A673 (cell line): ENCODE measurements around the gene ZMYND19. TPM values are rescaled to one million over a fixed set of nuclear protein-coding genes. Genes with fewer than 3 reads are reported as not detected.
"Not testable (repeated sequence)": the region's sequence is repeated elsewhere in the genome, so short reads cannot be mapped to it uniquely, and the experiment has no call there.

Experiments
- BruUV-seq: library from RNA; stranded (reverse); fragments of 400-500 nt; replicated peaks from 2 replicates; lab custom pipeline; 2021; lab: Mats Ljungman, UMichigan
- CTCF ChIA-PET: fragments of 300-600 bp; sonication (Branson Sonifier 250); formaldehyde crosslinking; loops from one replicate; lab custom pipeline; 2022; ENCODE audit warnings: antibody characterized with exemption; lab: Charles Lee
- POLR2A ChIA-PET: fragments of 300-600 bp; sonication (Branson Sonifier 250); formaldehyde crosslinking; loops from one replicate; lab custom pipeline; 2022; ENCODE audit warnings: antibody characterized with exemption; ENCODE audit not compliant: low non-redundant PET; lab: Charles Lee
- DNase-seq: peaks from one replicate; pipeline ENCODE4 v3.0.0-alpha.2; 2015; ENCODE audit warnings: low spot score
- H3K27ac ChIP-seq: fragments of 200-600 bp; sonication (generic); 2 replicates; pipeline ENCODE4 v1.5.1; 2016; ENCODE audit warnings: mixed run types, low read depth, mild to moderate bottlenecking, mixed read lengths, antibody characterized with exemption, low read length; ENCODE audit not compliant: poor library complexity, severe bottlenecking
- H3K27me3 ChIP-seq: fragments of 200-600 bp; sonication (generic); replicated peaks from 2 replicates; pipeline ENCODE4 v1.6.1; 2017; ENCODE audit warnings: mixed run types, low read depth, mild to moderate bottlenecking, mixed read lengths, antibody characterized with exemption, low read length; ENCODE audit not compliant: insufficient read depth, poor library complexity
- H3K36me3 ChIP-seq: fragments of 200-600 bp; sonication (generic); 2 replicates; pipeline ENCODE4 v1.6.1; 2016; ENCODE audit warnings: mixed run types, mild to moderate bottlenecking, mixed read lengths, antibody characterized with exemption, low read length; ENCODE audit not compliant: insufficient read depth, poor library complexity, severe bottlenecking
- H3K4me1 ChIP-seq: fragments of 200-600 bp; sonication (generic); 2 replicates; pipeline ENCODE4 v1.6.1; 2017; ENCODE audit warnings: mixed run types, mild to moderate bottlenecking, mixed read lengths, antibody characterized with exemption, low read length; ENCODE audit not compliant: insufficient read depth, poor library complexity, severe bottlenecking
- H3K4me3 ChIP-seq: fragments of 200-600 bp; sonication (generic); 2 replicates; pipeline ENCODE4 v1.5.1; 2016; ENCODE audit warnings: low read depth, mixed run types, mild to moderate bottlenecking, mixed read lengths, low read length; ENCODE audit not compliant: poor library complexity, severe bottlenecking
- H3K9me3 ChIP-seq: fragments of 200-600 bp; sonication (generic); 2 replicates; pipeline ENCODE4 v1.6.1; 2016; ENCODE audit warnings: mixed run types, low read depth, mild to moderate bottlenecking, mixed read lengths, antibody characterized with exemption, low read length; ENCODE audit not compliant: poor library complexity, severe bottlenecking
- EZH2 ChIP-seq: fragments of 200-600 bp; sonication (generic); IDR thresholded peaks from 2 replicates; pipeline ENCODE4 v1.6.1; 2017; ENCODE audit warnings: borderline replicate concordance, low read depth, mild to moderate bottlenecking, mixed read lengths, antibody characterized with exemption, low read length; ENCODE audit not compliant: poor library complexity, severe bottlenecking
- intact Hi-C: fragments of 100-400 bp; cut with micrococcal nuclease; formaldehyde crosslinking; loops from one replicate; pipeline ENCODE4 v1.10.0; 2022; ENCODE audit not compliant: unreplicated experiment
- total RNA-seq: library from RNA; stranded (reverse); gene quantifications from 2 replicates; pipeline ENCODE4 v1.2.3, GENCODE V29; 2021
- TF ChIP-seq, protein P1 (sequence below): fragments of 300-800, 200-600 bp; sonication (generic); conservative IDR thresholded peaks from 2 replicates; pipeline ENCODE4 v1.5.1; 2017; ENCODE audit warnings: low read depth, mild to moderate bottlenecking, antibody characterized with exemption, low read length, moderate library complexity, mixed read lengths

The ZMYND19 gene
- total RNA-seq, 1 experiment from 2014 or later: 75.3 TPM

DNA sequence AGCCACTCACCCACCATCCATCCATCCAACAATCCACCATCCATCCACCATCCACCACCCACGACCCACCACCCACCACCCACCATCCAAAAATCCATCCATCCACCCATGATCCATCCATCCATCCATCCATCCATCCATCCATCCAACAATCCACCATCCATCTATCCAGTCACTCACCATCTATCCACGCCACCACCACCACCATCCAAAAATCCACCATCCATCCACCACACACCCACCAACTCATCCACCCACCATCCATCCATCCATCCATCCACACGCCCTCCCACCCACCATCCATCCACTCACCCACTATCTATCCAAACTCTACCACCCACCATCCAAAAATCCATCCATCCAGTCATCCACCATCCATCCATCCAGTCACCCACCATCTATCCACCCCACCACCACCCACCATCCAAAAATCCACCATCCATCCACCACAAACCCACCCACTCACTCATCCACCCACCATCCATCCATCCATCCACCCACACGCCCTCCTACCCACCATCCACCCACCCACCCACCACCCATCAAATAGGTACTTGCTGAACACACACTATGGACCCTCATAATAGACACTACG is 20.6 kb downstream of the ZMYND19 start:
- Histone ChIP-seq H3K27ac (no peak overlapping the region), H3K4me3 (no peak overlapping the region), H3K9me3 (no peaks in the 10 kb centered on the region), H3K4me1 (no peaks in the 10 kb centered on the region), H3K27me3 (no peaks in the 10 kb centered on the region), H3K36me3 (peaks cover 26% of the 10 kb centered on the region)
- CTCF ChIA-PET: no interaction called here
- BruUV-seq: no TSS peak
- intact Hi-C loops: no loop called here
- no peak for DNase-seq
- TF ChIP-seq, protein P1, sequence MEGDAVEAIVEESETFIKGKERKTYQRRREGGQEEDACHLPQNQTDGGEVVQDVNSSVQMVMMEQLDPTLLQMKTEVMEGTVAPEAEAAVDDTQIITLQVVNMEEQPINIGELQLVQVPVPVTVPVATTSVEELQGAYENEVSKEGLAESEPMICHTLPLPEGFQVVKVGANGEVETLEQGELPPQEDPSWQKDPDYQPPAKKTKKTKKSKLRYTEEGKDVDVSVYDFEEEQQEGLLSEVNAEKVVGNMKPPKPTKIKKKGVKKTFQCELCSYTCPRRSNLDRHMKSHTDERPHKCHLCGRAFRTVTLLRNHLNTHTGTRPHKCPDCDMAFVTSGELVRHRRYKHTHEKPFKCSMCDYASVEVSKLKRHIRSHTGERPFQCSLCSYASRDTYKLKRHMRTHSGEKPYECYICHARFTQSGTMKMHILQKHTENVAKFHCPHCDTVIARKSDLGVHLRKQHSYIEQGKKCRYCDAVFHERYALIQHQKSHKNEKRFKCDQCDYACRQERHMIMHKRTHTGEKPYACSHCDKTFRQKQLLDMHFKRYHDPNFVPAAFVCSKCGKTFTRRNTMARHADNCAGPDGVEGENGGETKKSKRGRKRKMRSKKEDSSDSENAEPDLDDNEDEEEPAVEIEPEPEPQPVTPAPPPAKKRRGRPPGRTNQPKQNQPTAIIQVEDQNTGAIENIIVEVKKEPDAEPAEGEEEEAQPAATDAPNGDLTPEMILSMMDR: no peak
- no peak for TF ChIP-seq EZH2
- POLR2A ChIA-PET: no interaction called here

DNA sequence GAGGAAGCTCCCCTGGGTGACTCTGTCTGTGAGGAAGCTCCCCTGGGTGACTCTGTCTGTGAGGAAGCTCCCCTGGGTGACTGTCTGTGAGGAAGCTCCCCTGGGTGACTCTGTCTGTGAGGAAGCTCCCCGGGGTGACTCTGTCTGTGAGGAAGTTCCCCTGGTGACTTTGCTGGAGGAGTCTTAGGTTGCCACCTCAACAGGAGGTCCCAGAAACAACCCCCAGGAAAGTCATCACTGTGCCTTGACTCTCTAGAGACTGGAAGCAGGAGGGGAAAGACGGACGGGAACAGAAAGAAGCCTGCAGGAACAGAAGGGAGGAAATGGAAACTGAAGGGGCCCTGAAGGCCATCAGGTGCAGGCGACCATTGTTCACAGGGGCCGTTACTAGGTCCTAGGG is 21.9 kb downstream of the ZMYND19 start:
- DNase-seq, H3K27me3 ChIP-seq, H3K27ac ChIP-seq, BruUV-seq, H3K4me3 ChIP-seq, H3K4me1 ChIP-seq, H3K9me3 ChIP-seq, CTCF ChIA-PET, intact Hi-C loops, POLR2A ChIA-PET: not testable (repeated sequence)
- H3K36me3 ChIP-seq: peaks cover 25% of the 10 kb centered on the region

DNA sequence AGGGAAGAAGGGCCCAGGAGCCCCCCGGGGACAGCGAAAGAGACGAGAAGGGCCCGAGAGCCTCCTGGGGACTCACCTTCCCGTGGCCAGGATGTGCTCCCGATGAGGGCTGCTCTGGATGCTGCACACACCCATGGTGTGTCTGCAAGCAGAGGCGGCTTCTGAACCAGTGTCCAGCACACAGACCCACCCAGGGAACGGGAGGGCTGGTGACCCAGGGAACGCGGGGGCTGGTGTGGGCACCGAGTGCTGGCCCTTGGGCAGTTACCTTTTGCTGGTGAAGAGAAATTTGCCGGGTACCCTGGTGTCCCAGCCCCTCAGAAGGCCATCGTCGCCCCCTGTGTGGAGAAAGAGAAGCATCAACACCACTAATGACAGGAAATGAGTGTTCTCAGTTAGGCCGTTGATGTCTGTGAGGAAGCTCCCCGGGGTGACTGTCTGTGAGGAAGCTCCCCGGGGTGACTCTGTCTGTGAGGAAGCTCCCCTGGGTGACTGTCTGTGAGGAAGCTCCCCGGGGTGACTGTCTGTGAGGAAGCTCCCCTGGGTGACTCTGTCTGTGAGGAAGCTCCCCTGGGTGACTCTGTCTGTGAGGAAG is 25.4 kb downstream of the ZMYND19 start:
- H3K27ac ChIP-seq: no peak overlapping the region
- ChIA-PET POLR2A (no interaction called here), CTCF (no interaction called here)
- no peaks in the 10 kb centered on the region for H3K4me1 ChIP-seq
- H3K9me3 ChIP-seq: no peaks in the 10 kb centered on the region
- intact Hi-C loops: no loop called here
- no TSS peak for BruUV-seq
- no peak for DNase-seq
- no peak overlapping the region for H3K4me3 ChIP-seq
- no peak for TF ChIP-seq EZH2
- TF ChIP-seq, protein P1: no peak
- H3K36me3 ChIP-seq: peaks cover 24% of the 10 kb centered on the region
- H3K27me3 ChIP-seq: no peaks in the 10 kb centered on the region

DNA sequence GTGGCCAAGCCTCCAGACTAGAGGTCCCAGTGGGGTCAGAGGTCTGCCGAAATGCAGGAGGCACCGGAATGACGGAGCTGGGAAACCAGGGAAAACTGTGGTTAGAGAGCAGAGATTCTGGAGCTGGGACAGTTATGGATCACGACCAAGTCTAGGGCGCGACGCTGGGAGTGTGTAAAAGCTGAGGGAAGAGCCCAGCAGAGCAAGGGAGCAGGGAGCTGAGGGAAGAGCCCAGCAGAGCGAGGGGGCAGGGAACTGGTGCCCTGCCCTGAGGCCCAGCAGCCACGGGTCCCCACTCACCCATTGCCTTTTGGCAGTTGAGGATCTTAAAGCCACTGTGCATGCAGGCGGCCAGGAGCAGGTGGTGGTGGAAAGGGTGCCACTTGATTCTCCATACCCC is 26.2 kb downstream of the ZMYND19 start:
- no peaks in the 10 kb centered on the region for H3K27me3 ChIP-seq
- CTCF ChIA-PET: no interaction called here
- H3K9me3 ChIP-seq: no peaks in the 10 kb centered on the region
- H3K27ac ChIP-seq: no peak overlapping the region
- intact Hi-C loops: no loop called here
- H3K4me3 ChIP-seq: no peak overlapping the region
- peaks cover 25% of the 10 kb centered on the region for H3K36me3 ChIP-seq
- TF ChIP-seq EZH2: no peak
- TF ChIP-seq, protein P1: no peak
- POLR2A ChIA-PET: no interaction called here
- H3K4me1 ChIP-seq: no peaks in the 10 kb centered on the region
- no peak for DNase-seq
- BruUV-seq: no TSS peak
